ENCODE data around the gene CCDC102B. TPM values are rescaled to one million over a fixed set of nuclear protein-coding genes. Genes with fewer than 3 reads are reported as not detected.

CCDC102B gene
- total RNA-seq, 1 experiment from 2014 or later = 3.1 TPM

GRCh38 chr18:69088973-69089372 is 291.1 kb downstream of the CCDC102B start:
- Mint-ChIP-seq H3K4me1 (no peaks in the 10 kb centered on the region), H3K27ac (no peak overlapping the region), H3K27me3 (ENCODE audit: low read depth) (no peaks in the 10 kb centered on the region), H3K4me3 (no peak overlapping the region), H3K9me3 (no peaks in the 10 kb centered on the region), H3K36me3 (no peaks in the 10 kb centered on the region)
- no peak for TF ChIP-seq TCF7 (CRISPR knock-in tag; IDR thresholded peaks at IDR 0.05; ENCODE audit: low read depth)
- no peak for TF ChIP-seq GTF2I (CRISPR knock-in tag; conservative IDR thresholded peaks at IDR 0.05)
- TF ChIP-seq ZNF396 (CRISPR knock-in tag; IDR thresholded peaks at IDR 0.05; ENCODE audit: borderline replicate concordance) = no peak
- TF ChIP-seq FOXP4 (CRISPR knock-in tag; IDR thresholded peaks at IDR 0.05) = no peak
- no peak for TF ChIP-seq ZBTB21 (CRISPR knock-in tag; IDR thresholded peaks at IDR 0.05; ENCODE audit: borderline replicate concordance)
- TF ChIP-seq SMAD4 (CRISPR knock-in tag; IDR thresholded peaks at IDR 0.05) = no peak
- no peak for TF ChIP-seq PREB (CRISPR knock-in tag; IDR thresholded peaks at IDR 0.05; ENCODE audit: borderline replicate concordance)
- no peak for TF ChIP-seq ZSCAN18 (CRISPR knock-in tag; IDR thresholded peaks at IDR 0.05)
- no peak for TF ChIP-seq USF2 (CRISPR knock-in tag; IDR thresholded peaks at IDR 0.05)
- TF ChIP-seq HMGA2 (CRISPR knock-in tag; IDR thresholded peaks at IDR 0.05) = no peak
- TF ChIP-seq MXD4 (CRISPR knock-in tag; IDR thresholded peaks at IDR 0.05; ENCODE audit: borderline replicate concordance) = no peak
- TF ChIP-seq CREM (CRISPR knock-in tag; IDR thresholded peaks at IDR 0.05) = no peak
- TF ChIP-seq ZNF671 (CRISPR knock-in tag; IDR thresholded peaks at IDR 0.05) = no peak
- no peak for TF ChIP-seq STAT6 (CRISPR knock-in tag; conservative IDR thresholded peaks at IDR 0.05; ENCODE audit: low read depth)
- no peak for TF ChIP-seq ZNF512 (CRISPR knock-in tag; IDR thresholded peaks at IDR 0.05; ENCODE audit: borderline replicate concordance)
- DNase-seq (ENCODE audit: low spot score) (no peak), ATAC-seq (no peak)
- POLR2A ChIA-PET = no interaction called here
- CTCF ChIA-PET = no interaction called here

- ChIA-PET POLR2A (no interaction called here), CTCF (no interaction called here)
- H3K4me3 Mint-ChIP-seq = no peak overlapping the region
- TF ChIP-seq ZSCAN18 (CRISPR knock-in tag; IDR thresholded peaks at IDR 0.05) (no peak), ZNF281 (CRISPR knock-in tag; IDR thresholded peaks at IDR 0.05) (no peak), RELA (CRISPR knock-in tag; IDR thresholded peaks at IDR 0.05; ENCODE audit: borderline replicate concordance) (no peak), SMAD4 (CRISPR knock-in tag; IDR thresholded peaks at IDR 0.05) (no peak)
- no peaks in the 10 kb centered on the region for H3K27me3 Mint-ChIP-seq (ENCODE audit: low read depth)
- no peak for DNase-seq (ENCODE audit: low spot score)
- H3K4me1 Mint-ChIP-seq = peaks cover 3% of the 10 kb centered on the region
- H3K27ac Mint-ChIP-seq = no peak overlapping the region
- no peak for ATAC-seq
- no peaks in the 10 kb centered on the region for H3K36me3 Mint-ChIP-seq
- peaks cover 18% of the 10 kb centered on the region; the same call in 1 of the 2 replicates for H3K9me3 Mint-ChIP-seq
These were observed 299.5 kb downstream of the CCDC102B start for GRCh38 chr18:69097349-69097748.

Data from WTC11 (cell line).